Epithelial cell of esophagus (primary cell): ENCODE measurements around the gene CFAP210.

Experiments used
- DNase-seq: peaks from one replicate; pipeline ENCODE4 v3.0.0; 2010; ENCODE audit warnings: low read depth
- H3K4me3 ChIP-seq: 2 replicates; pipeline ENCODE4 v1.5.1; 2011; ENCODE audit warnings: mild to moderate bottlenecking, low read length, control low read depth
- CTCF ChIP-seq: IDR thresholded peaks from 2 replicates; pipeline ENCODE4 v1.5.1; 2011; ENCODE audit warnings: low read depth, mild to moderate bottlenecking, low read length, control low read depth, inconsistent platforms; ENCODE audit not compliant: insufficient read depth; ENCODE audit errors: missing control alignments

CFAP210 gene

GRCh38 chr2:169649278-169649677 lies 44.9 kb downstream of the CFAP210 start:
- DNase-seq, result no peak
- TF ChIP-seq CTCF, result no peak
- H3K4me3 ChIP-seq, result no peak overlapping the region

- TF ChIP-seq CTCF, result no peak
- no peak for DNase-seq
- no peak overlapping the region for H3K4me3 ChIP-seq
Measured at GRCh38 chr2:169647496-169647895, 46.7 kb downstream of the CFAP210 start.

- no peak for TF ChIP-seq CTCF
- no peak overlapping the region for H3K4me3 ChIP-seq
- no peak for DNase-seq
Measured at GRCh38 chr2:169644173-169644572, 50.0 kb downstream of the CFAP210 start.

- no peak overlapping the region for H3K4me3 ChIP-seq
- DNase-seq, result no peak
- no peak for TF ChIP-seq CTCF
Measured at GRCh38 chr2:169641464-169641863, 52.7 kb downstream of the CFAP210 start.

GRCh38 chr2:169640104-169640503 lies 54.1 kb downstream of the CFAP210 start:
- TF ChIP-seq CTCF, result no peak
- no peak overlapping the region for H3K4me3 ChIP-seq
- DNase-seq, result no peak

- DNase-seq, result peak; percentile 68
- no peak overlapping the region for H3K4me3 ChIP-seq
- TF ChIP-seq CTCF, result no peak
Measured at GRCh38 chr2:169637620-169638019, 56.6 kb downstream of the CFAP210 start.

GRCh38 chr2:169636440-169637097 lies 57.6 kb downstream of the CFAP210 start:
- no peak for TF ChIP-seq CTCF
- H3K4me3 ChIP-seq, result no peak overlapping the region
- DNase-seq, result no peak
